ENCODE measurements around the gene RANBP3. TPM values are rescaled to one million over a fixed set of nuclear protein-coding genes. Genes with fewer than 3 reads are reported as not detected.
"Not testable (repeated sequence)": the region's sequence is repeated elsewhere in the genome, so short reads cannot be mapped to it uniquely, and the experiment has no call there.

The RANBP3 gene
- total RNA-seq (10 to 100 TPM; 64.6 to 69.0 TPM), polyA plus RNA-seq (ENCODE audit: insufficient read length in 6 of 6) (10 to 100 TPM; 75.6 to 91.9 (median 80.7) TPM)
- long read RNA-seq, donor 1, partial matches to known transcripts, result 11 of 19 reads
- long read RNA-seq, donor 1, other reads (novel, unspliced or antisense), result 0 of 19 reads
- long read RNA-seq, donor 2, partial matches to known transcripts, result 15 of 20 reads
- long read RNA-seq, donor 2, other reads (novel, unspliced or antisense), result 0 of 20 reads
- long read RNA-seq, donor 3, partial matches to known transcripts, result 0 of 8 reads
- long read RNA-seq, donor 3, other reads (novel, unspliced or antisense), result 0 of 8 reads
- long read RNA-seq, donor 4, transcript RANBP3-201 (16 exons, 1,762 nt), result major isoform, 5 of 12 reads
- long read RNA-seq, donor 4, partial matches to known transcripts, result 1 of 12 reads
- long read RNA-seq, donor 4, other reads (novel, unspliced or antisense), result 3 of 12 reads
- long read RNA-seq, donor 5, partial matches to known transcripts, result 0 of 3 reads
- long read RNA-seq, donor 5, other reads (novel, unspliced or antisense), result 0 of 3 reads
- long read RNA-seq, donor 6, partial matches to known transcripts, result 7 of 12 reads
- long read RNA-seq, donor 6, other reads (novel, unspliced or antisense), result 0 of 12 reads
- long read RNA-seq, donor 7, transcript RANBP3-220 (16 exons, 1,783 nt), result major isoform, 5 of 9 reads
- long read RNA-seq, donor 7, partial matches to known transcripts, result 0 of 9 reads
- long read RNA-seq, donor 7, other reads (novel, unspliced or antisense), result 0 of 9 reads
- long read RNA-seq, donor 8, partial matches to known transcripts, result 0 of 3 reads
- long read RNA-seq, donor 8, other reads (novel, unspliced or antisense), result 0 of 3 reads
- long read RNA-seq, donor 9, result 0 reads
- long read RNA-seq, donor 10, partial matches to known transcripts, result 5 of 13 reads
- long read RNA-seq, donor 10, other reads (novel, unspliced or antisense), result 4 of 13 reads
- long read RNA-seq, donor 11, result 0 reads
- long read RNA-seq, donor 12, partial matches to known transcripts, result 0 of 5 reads
- long read RNA-seq, donor 12, other reads (novel, unspliced or antisense), result 0 of 5 reads

DNA sequence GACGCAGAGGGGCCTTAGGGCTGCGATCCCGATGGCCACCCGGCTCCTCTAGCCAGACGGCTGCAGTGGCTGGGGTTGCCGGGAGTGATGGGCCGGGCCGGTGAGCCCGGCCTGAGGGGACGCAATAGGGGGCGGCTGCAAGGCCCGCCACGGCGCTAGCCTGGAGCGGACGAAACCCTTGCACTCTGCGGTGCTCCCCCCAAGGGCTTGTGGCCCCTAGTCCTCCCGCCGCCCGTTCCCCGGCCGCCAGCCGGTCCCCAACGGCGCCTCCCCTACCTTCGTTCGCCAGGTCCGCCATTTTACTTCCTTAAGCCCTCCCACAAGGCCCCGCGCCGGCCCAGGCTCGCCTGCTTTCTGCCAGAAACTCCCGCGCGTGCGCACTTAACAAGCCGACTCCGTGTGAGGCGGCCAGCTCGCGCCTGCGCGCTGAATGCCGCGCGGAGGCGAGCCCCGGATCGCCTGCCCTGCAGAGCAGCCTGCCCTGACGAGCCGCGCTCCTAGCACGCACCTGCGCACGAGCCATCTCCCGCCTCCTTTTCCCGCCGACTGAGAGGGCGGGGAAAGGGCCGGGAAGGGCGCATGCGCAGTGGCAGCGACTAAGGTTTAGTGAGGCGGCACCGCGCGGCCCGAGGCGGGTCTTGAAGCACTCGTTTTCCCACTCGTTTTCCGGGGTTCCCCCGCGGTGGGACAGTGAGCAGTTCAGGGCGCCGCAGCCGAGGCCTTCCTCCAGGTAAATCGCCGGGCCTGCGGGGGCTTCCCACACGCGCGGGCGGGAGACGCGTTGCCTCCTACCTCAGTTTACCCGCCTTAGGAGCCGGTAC, at the start of gene RANBP3:
RANBP3 (minus strand) TSS at position 356 of the 821 bp plus-strand sequence; CDS start at position 298, 58 bp downstream.
- intact Hi-C loops (cut with DNase I), result no loop called here
- peak within 1 kb of the TSS; percentile 75 to 96 for H3K4me3 ChIP-seq
- H3K27ac ChIP-seq, result peak within 1 kb of the TSS; percentile 85 to 91
- peaks cover 0 to 14% of the 10 kb centered on the region in 2 donors for H3K36me3 ChIP-seq
- peaks cover 23 to 62% of the 10 kb centered on the region in 2 donors for H3K4me1 ChIP-seq
- peak; percentile 98 to 100 (median 100) for DNase-seq
- no peaks in the 10 kb centered on the region for H3K9me3 ChIP-seq
- no peak for TF ChIP-seq CTCF (IDR thresholded peaks at IDR 0.05)
- peak; percentile 92 for ATAC-seq
- no peaks in the 10 kb centered on the region for H3K27me3 ChIP-seq

- Histone ChIP-seq H3K27ac (no peak overlapping the region), H3K4me3 (no peak overlapping the region), H3K27me3 (no peaks in the 10 kb centered on the region), H3K4me1 (peaks cover 0 to 13% of the 10 kb centered on the region in 2 donors), H3K36me3 (peaks cover 0 to 25% of the 10 kb centered on the region in 2 donors), H3K9me3 (no peaks in the 10 kb centered on the region)
- no peak for TF ChIP-seq CTCF (IDR thresholded peaks at IDR 0.05)
- intact Hi-C loops (cut with DNase I), result no loop called here
- DNase-seq, result peak in 1 of 4 donors; percentile 12
- no peak for ATAC-seq
Measured at GRCh38 chr19:6026390-6027227, 48.7 kb upstream of the RANBP3 start.

GRCh38 chr19:6024756-6025155, 46.8 kb upstream of the RANBP3 start:
- Histone ChIP-seq H3K36me3 (peaks cover 0 to 25% of the 10 kb centered on the region in 2 donors), H3K4me1 (peaks cover 0 to 13% of the 10 kb centered on the region in 2 donors)
- H3K27ac ChIP-seq; DNase-seq; H3K9me3 ChIP-seq; H3K4me3 ChIP-seq; intact Hi-C loops (cut with DNase I); H3K27me3 ChIP-seq; ATAC-seq: not testable (repeated sequence)

- no peak for TF ChIP-seq CTCF (IDR thresholded peaks at IDR 0.05)
- H3K27ac ChIP-seq, result no peak overlapping the region
- intact Hi-C loops (cut with DNase I), result loop anchor here in 1 of 2 donors (2.0 kb wide), 1 partner anchor 37 kb away; no protein-coding TSS in a partner anchor
- ATAC-seq, result no peak
- H3K4me1 ChIP-seq, result peaks cover 0 to 13% of the 10 kb centered on the region in 2 donors
- no peak overlapping the region for H3K4me3 ChIP-seq
- peak in 2 of 4 donors; percentile 25 to 39 for DNase-seq
- H3K27me3 ChIP-seq, result no peaks in the 10 kb centered on the region
- H3K36me3 ChIP-seq, result peaks cover 0 to 25% of the 10 kb centered on the region in 2 donors
- H3K9me3 ChIP-seq, result no peaks in the 10 kb centered on the region
Measured at GRCh38 chr19:6023936-6024335, 46.0 kb upstream of the RANBP3 start.
